ENCODE measurements around the gene KRTAP29-1. TPM values are rescaled to one million over a fixed set of nuclear protein-coding genes. Genes with fewer than 3 reads are reported as not detected.

The KRTAP29-1 gene
- total and polyA plus RNA-seq, 10 donors: not detected

DNA sequence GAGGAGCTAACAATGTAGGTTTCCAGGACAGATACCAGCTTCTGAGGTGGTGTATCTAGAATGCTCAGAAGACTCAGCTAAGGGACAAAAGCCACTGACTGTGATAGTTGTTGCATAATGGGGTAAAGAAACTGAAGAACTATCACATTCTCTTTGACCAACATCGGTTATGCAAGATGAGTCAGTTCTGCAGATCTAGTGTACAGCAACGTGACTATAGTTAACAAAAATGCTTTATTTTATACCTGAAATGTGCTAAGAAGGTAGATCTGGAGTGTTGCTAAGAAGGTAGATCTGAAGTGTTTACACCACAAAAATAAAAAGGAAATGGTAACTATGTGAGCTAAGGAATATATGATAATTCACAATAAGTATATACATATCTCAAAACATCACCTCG is 34.9 kb downstream of the KRTAP29-1 start:
- TF ChIP-seq CTCF (IDR thresholded peaks at IDR 0.05 in 8 of 11, conservative IDR thresholded peaks at IDR 0.05 in 3 of 11): no peak
- no peak for TF ChIP-seq POLR2AphosphoS5 (IDR thresholded peaks at IDR 0.05)
- no peak for TF ChIP-seq POLR2A (IDR thresholded peaks at IDR 0.05)
- 71 to 93% (median 79%) methylated on average over 3 of the region's 3 CpGs; no CpG with 5 or more reads in 2 of the 5 donors for WGBS, 5 donors
- H3K4me3 ChIP-seq: no peak overlapping the region

DNA sequence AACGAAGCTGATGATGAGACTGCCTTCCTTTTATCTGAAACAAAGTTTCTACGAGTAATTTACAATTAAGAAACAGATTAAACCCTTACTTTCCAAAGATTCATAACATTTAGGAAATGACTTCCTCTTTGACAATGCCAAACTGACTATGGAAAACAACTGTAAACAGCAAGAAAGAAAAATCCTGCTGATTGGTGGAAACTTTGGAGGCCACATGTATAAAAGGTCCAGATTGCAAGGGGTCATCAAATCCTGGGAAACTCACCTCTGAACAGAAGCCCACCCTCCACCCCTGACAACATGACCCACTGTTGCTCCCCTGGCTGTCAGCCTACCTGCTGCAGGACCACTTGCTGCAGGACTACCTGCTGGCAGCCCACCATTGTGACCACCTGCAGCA is 37.6 kb downstream of the KRTAP29-1 start, which contains the start of gene KRTAP9-6:
TSS of gene KRTAP9-6 (plus strand) at position 301 of the 400 bp plus-strand sequence. CDS start at position 301, 0 bp downstream.
- Histone ChIP-seq H3K27me3 (replicated peaks in 1 of 7) (peaks cover 0 to 4% (median 0%) of the 10 kb centered on the region in 7 donors), H3K4me1 (no peaks in the 10 kb centered on the region), H3K9me3 (no peaks in the 10 kb centered on the region), H3K4me3 (no peak within 1 kb of the TSS), H3K27ac (no peak within 1 kb of the TSS), H3K36me3 (no peaks in the 10 kb centered on the region)
- 21 to 59% (median 33%) methylated on average over 2 of the region's 2 CpGs for WGBS, 5 donors
- intact Hi-C loops (cut with DNase I; ENCODE audit: low total_unique reads): no loop called here
- no peak for DNase-seq
- TF ChIP-seq CTCF (IDR thresholded peaks at IDR 0.05 in 8 of 11, conservative IDR thresholded peaks at IDR 0.05 in 3 of 11): no peak
- TF ChIP-seq POLR2AphosphoS5 (IDR thresholded peaks at IDR 0.05): no peak
- no peak for TF ChIP-seq POLR2A (IDR thresholded peaks at IDR 0.05)

More for the DNA sequence above, 34.9 kb downstream of the KRTAP29-1 start:
- Histone ChIP-seq H3K27me3 (replicated peaks in 1 of 7) (peaks cover 0 to 4% (median 0%) of the 10 kb centered on the region in 7 donors), H3K9me3 (no peaks in the 10 kb centered on the region), H3K36me3 (no peaks in the 10 kb centered on the region), H3K27ac (no peak overlapping the region), H3K4me1 (no peaks in the 10 kb centered on the region)
- no peak for DNase-seq
- intact Hi-C loops (cut with DNase I; ENCODE audit: low total_unique reads): no loop called here

GRCh38 chr17:41264599-41264998 is 38.1 kb downstream of the KRTAP29-1 start:
- Histone ChIP-seq H3K27me3 (replicated peaks in 1 of 7) (peaks cover 0 to 7% (median 0%) of the 10 kb centered on the region in 7 donors), H3K4me1 (no peaks in the 10 kb centered on the region), H3K36me3 (no peaks in the 10 kb centered on the region), H3K4me3 (no peak overlapping the region), H3K27ac (no peak overlapping the region), H3K9me3 (no peaks in the 10 kb centered on the region)
- no peak for DNase-seq
- intact Hi-C loops (cut with DNase I; ENCODE audit: low total_unique reads): no loop called here
- TF ChIP-seq POLR2AphosphoS5 (IDR thresholded peaks at IDR 0.05): no peak
- WGBS, 5 donors: 82 to 98% (median 89%) methylated on average over 3 of the region's 3 CpGs

DNA sequence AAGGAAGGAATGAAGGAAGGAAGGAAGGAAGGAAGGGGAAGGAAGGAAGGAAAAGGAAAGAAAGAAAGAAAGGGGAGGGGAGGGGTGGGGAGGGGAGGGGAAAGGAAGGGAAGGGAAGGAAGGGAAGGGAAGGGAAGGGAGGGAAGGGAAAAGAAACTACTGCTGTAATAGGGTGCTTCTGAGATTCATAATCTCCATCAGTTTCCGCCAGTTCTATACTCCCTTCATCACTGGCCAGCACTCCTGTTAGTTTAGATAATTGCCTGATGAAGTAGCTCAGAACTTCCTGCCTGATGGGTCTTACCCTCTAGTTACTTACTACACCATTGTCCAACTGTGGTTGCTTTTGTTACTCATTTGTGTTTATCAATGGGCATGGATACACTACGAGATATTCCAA is 39.4 kb downstream of the KRTAP29-1 start:
- Histone ChIP-seq H3K4me1 (no peaks in the 10 kb centered on the region), H3K4me3 (no peak overlapping the region), H3K9me3 (no peaks in the 10 kb centered on the region), H3K27me3 (replicated peaks in 1 of 7) (peaks cover 0 to 19% (median 0%) of the 10 kb centered on the region in 7 donors), H3K36me3 (no peaks in the 10 kb centered on the region), H3K27ac (no peak overlapping the region)
- 74 to 88% (median 77%) methylated on average over 2 of the region's 2 CpGs for whole genome bisulfite sequencing, 5 donors
- TF ChIP-seq POLR2AphosphoS5 (IDR thresholded peaks at IDR 0.05) (no peak), CTCF (IDR thresholded peaks at IDR 0.05 in 8 of 11, conservative IDR thresholded peaks at IDR 0.05 in 3 of 11) (no peak), POLR2A (IDR thresholded peaks at IDR 0.05) (no peak)
- intact Hi-C loops (cut with DNase I; ENCODE audit: low total_unique reads): no loop called here
- no peak for DNase-seq

DNA sequence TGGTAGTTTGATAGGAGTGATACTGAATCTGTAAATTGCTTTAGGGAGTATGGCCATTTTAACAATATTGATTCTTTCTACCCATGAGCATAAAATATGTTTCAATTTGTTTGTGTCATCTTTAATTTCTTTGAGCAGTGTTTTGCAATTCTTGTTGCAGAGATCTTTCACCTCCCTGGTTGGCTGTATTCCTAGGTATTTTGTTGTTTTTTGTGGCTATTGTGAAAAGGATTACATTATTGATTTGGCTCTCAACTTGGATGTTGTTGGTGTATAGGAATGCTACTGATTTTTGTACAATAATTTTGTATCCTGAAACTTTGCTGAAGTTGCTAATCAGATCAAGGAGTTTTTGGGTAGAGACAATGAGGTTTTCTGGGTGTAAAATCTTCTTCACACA is 44.2 kb downstream of the KRTAP29-1 start:
- Histone ChIP-seq H3K27ac (no peak overlapping the region), H3K9me3 (no peaks in the 10 kb centered on the region), H3K36me3 (no peaks in the 10 kb centered on the region), H3K4me1 (no peaks in the 10 kb centered on the region), H3K4me3 (no peak overlapping the region), H3K27me3 (replicated peaks in 1 of 7) (peaks cover 0 to 20% (median 5%) of the 10 kb centered on the region in 7 donors)
- intact Hi-C loops (cut with DNase I; ENCODE audit: low total_unique reads): no loop called here
- TF ChIP-seq CTCF (IDR thresholded peaks at IDR 0.05 in 8 of 11, conservative IDR thresholded peaks at IDR 0.05 in 3 of 11): no peak
- DNase-seq: no peak

Measured in spleen (tissue), 11 donors.